Measurements from ENCODE around the gene SNCG. TPM values are rescaled to one million over a fixed set of nuclear protein-coding genes. Genes with fewer than 3 reads are reported as not detected.

The SNCG gene
- total and polyA plus RNA-seq, 2 donors from 2014 or later, result 41.3 to 92.8 TPM

GRCh38 chr10:86960863-86961434 is 2.5 kb downstream of the SNCG start:
- H3K27me3 ChIP-seq (ENCODE audit: control insufficient read depth, insufficient read depth, low read length), result no peaks in the 10 kb centered on the region
- FAIRE-seq (no peak), DNase-seq (peak in 2 of 5 donors; percentile 40 to 48)
- no peak overlapping the region for H3K27ac ChIP-seq (ENCODE audit: low read depth in 2 of 2, low read length in 2 of 2)
- peaks cover 0 to 18% (median 3%) of the 10 kb centered on the region in 3 donors for H3K4me1 ChIP-seq (ENCODE audit: control insufficient read depth in 2 of 3, insufficient read depth in 2 of 3, low read depth in 1 of 3, low read length in 3 of 3)
- H3K4me3 ChIP-seq (ENCODE audit: low read length in 3 of 3), result no peak overlapping the region
- no peaks in the 10 kb centered on the region for H3K36me3 ChIP-seq (ENCODE audit: control insufficient read depth in 2 of 3, insufficient read depth in 3 of 3, low read length in 3 of 3)
- H3K9ac ChIP-seq (ENCODE audit: low read length in 3 of 3), result no peak overlapping the region
- TF ChIP-seq, protein P1, sequence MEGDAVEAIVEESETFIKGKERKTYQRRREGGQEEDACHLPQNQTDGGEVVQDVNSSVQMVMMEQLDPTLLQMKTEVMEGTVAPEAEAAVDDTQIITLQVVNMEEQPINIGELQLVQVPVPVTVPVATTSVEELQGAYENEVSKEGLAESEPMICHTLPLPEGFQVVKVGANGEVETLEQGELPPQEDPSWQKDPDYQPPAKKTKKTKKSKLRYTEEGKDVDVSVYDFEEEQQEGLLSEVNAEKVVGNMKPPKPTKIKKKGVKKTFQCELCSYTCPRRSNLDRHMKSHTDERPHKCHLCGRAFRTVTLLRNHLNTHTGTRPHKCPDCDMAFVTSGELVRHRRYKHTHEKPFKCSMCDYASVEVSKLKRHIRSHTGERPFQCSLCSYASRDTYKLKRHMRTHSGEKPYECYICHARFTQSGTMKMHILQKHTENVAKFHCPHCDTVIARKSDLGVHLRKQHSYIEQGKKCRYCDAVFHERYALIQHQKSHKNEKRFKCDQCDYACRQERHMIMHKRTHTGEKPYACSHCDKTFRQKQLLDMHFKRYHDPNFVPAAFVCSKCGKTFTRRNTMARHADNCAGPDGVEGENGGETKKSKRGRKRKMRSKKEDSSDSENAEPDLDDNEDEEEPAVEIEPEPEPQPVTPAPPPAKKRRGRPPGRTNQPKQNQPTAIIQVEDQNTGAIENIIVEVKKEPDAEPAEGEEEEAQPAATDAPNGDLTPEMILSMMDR (IDR thresholded peaks at IDR 0.05; ENCODE audit: borderline replicate concordance, extremely low read depth, insufficient read depth), result no peak
- H3K9me3 ChIP-seq (ENCODE audit: control insufficient read depth in 2 of 3, insufficient read depth in 1 of 3, low read length in 3 of 3), result no peaks in the 10 kb centered on the region
- intact Hi-C loops (cut with DNase I), result no loop called here

DNA sequence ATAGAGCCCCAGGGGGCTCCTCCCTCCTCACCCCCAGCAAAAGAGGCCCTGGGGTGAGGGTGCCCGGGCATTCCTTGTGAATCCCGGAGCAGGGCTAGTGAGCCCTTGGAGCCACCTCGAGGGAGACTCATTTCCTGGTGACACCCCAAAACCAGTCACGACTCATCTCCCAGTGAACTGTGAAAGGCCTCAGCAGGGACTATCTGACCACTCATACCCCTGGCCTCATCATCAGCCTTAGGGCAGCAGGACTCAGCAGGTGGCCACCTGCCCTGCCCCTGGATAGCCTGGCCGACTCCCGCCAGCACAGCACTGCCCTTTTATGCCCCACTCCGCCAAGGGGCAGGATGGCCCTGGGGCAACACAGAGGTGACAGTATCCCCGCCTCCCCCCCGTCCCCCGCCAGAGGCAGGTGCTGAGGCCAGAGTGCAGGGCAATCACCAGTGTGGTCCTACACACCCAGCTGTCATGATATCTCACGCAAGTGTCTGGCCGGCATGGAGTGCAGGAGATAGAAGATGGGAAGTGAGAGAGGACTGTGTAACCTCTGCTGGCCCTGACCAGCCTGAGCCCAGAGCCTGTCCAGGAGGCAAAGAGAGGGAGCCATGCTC is 3.2 kb downstream of the SNCG start:
- Histone ChIP-seq H3K4me3 (ENCODE audit: low read length in 3 of 3) (no peak overlapping the region), H3K36me3 (ENCODE audit: control insufficient read depth in 2 of 3, insufficient read depth in 3 of 3, low read length in 3 of 3) (no peaks in the 10 kb centered on the region), H3K4me1 (ENCODE audit: control insufficient read depth in 2 of 3, insufficient read depth in 2 of 3, low read depth in 1 of 3, low read length in 3 of 3) (peaks cover 0 to 20% (median 8%) of the 10 kb centered on the region in 3 donors), H3K9ac (ENCODE audit: low read length in 3 of 3) (no peak overlapping the region), H3K9me3 (ENCODE audit: control insufficient read depth in 2 of 3, insufficient read depth in 1 of 3, low read length in 3 of 3) (no peaks in the 10 kb centered on the region), H3K27ac (ENCODE audit: low read depth in 2 of 2, low read length in 2 of 2) (no peak overlapping the region), H3K27me3 (ENCODE audit: control insufficient read depth, insufficient read depth, low read length) (no peaks in the 10 kb centered on the region)
- TF ChIP-seq, protein P1 (IDR thresholded peaks at IDR 0.05; ENCODE audit: borderline replicate concordance, extremely low read depth, insufficient read depth), result no peak
- FAIRE-seq (no peak), DNase-seq (peak in 2 of 5 donors; percentile 41 to 59)
- intact Hi-C loops (cut with DNase I), result no loop called here

DNA sequence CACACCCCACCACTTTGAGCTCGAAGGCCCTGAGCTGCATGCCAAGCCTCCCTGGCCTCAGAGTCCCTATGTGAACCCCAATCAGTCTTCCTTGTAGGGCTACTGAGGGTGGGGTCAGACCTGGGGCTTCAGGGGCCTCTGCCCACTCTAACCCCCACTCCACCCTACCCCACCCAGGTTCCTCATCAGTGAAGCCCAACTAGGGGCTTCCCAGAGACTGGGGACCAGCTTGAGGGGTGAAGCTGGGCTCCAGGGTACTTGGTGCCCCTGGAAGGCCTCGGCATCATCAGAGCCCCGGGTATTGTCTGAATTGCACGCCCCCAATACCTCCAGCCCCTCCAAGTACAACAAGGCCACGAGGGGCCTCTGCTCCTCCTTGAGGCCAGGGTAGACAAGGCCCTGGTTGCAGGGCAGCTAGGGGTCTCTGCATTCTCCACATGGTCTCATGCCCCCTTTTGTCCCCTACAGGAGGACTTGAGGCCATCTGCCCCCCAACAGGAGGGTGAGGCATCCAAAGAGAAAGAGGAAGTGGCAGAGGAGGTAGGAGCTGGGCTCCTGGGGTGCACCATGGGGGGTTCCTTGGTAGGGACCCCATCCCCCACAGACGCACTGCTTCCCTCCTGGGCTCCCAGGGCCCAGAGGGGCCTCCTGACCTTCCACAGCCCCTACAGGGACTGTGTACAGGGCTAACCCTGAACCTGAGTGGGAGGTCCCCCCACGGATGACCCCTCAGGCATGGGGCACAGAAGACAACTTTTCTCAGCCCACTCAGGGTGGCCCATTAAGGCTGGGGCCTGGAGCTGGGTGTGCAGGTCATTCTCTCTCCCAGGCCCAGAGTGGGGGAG is 4.0 kb downstream of the SNCG start:
- intact Hi-C loops (cut with DNase I), result no loop called here
- no peaks in the 10 kb centered on the region for H3K27me3 ChIP-seq (ENCODE audit: control insufficient read depth, insufficient read depth, low read length)
- no peaks in the 10 kb centered on the region for H3K36me3 ChIP-seq (ENCODE audit: control insufficient read depth in 2 of 3, insufficient read depth in 3 of 3, low read length in 3 of 3)
- H3K9me3 ChIP-seq (ENCODE audit: control insufficient read depth in 2 of 3, insufficient read depth in 1 of 3, low read length in 3 of 3), result no peaks in the 10 kb centered on the region
- no peak overlapping the region for H3K9ac ChIP-seq (ENCODE audit: low read length in 3 of 3)
- DNase-seq, result peak in 2 of 5 donors; percentile 43 to 60
- H3K4me1 ChIP-seq (ENCODE audit: control insufficient read depth in 2 of 3, insufficient read depth in 2 of 3, low read depth in 1 of 3, low read length in 3 of 3), result peaks cover 0 to 27% (median 10%) of the 10 kb centered on the region in 3 donors
- no peak for FAIRE-seq
- H3K27ac ChIP-seq (ENCODE audit: low read depth in 2 of 2, low read length in 2 of 2), result no peak overlapping the region
- TF ChIP-seq, protein P1 (IDR thresholded peaks at IDR 0.05; ENCODE audit: borderline replicate concordance, extremely low read depth, insufficient read depth), result no peak
- no peak overlapping the region for H3K4me3 ChIP-seq (ENCODE audit: low read length in 3 of 3)
